IPS DF 19.7 (cell line): Measurements from ENCODE around the gene PDE8B.

Experiments
- DNase-seq: peaks from one replicate; pipeline ENCODE4 v3.0.0-alpha.2; 2013; ENCODE audit warnings: low read depth, low spot score

Gene PDE8B

DNA sequence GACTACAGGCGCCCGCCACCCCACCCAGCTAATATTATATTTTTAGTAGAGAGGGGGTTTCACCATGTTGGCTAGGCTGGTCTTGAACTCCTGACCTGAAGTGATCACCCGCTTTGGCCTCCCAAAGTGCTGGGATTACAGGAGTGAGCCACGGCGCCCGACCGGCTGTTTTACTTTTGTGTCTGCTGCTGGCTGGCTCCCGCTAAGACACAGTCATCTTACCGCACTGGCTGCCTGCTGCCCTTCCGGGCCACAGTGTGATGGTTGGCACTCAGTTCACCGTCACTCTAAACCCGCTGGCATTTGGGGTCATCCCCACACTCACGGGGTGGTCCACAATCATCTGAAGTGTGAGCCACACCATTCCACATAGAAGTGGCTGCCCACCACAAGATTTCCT lies 188.0 kb downstream of the PDE8B start:
- no peak for DNase-seq

GRCh38 chr5:77398896-77399295 lies 188.4 kb downstream of the PDE8B start:
- DNase-seq = no peak

DNA sequence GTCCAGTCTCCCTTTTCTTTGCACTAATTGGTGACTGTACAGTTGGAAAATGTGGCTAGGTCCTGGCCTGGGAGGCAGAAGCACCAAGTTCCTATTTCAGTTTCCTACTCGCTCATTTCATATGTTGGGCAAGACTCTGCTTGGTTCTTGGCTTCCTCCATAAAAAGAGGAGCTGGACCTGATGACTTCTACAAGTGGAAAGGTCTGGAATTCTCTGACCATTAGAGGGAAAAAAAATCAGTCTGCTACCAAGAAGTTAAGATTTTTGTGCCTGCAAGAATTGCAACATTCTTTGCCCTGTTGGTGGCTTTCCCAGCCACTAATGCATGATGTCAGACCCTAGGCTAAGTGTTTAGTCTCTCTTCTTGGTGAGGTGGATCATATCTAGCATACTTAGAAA lies 190.2 kb downstream of the PDE8B start:
- DNase-seq = no peak

GRCh38 chr5:77402796-77403195 lies 192.3 kb downstream of the PDE8B start:
- no peak for DNase-seq

- no peak for DNase-seq
Observed at GRCh38 chr5:77407152-77407551, 196.7 kb downstream of the PDE8B start.

- DNase-seq = no peak
Observed at GRCh38 chr5:77409870-77410621, 199.6 kb downstream of the PDE8B start.

DNA sequence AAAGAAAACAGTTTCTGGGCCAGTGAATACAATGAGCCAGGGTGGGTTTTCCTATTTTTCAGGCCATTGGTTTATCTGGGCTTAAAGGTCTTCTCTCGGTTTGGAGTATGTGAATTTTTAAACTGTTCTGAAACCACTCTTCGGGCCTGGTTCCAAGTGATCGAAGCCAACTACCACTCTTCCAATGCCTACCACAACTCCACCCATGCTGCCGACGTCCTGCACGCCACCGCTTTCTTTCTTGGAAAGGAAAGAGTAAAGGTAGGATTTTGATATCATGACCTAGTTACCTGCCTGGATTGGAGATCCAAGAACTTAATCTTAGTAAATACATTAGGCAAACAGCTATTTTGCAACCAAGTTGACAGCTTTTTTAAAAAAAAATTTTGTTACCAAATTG lies 202.6 kb downstream of the PDE8B start:
- DNase-seq = no peak

- DNase-seq = no peak
Observed at GRCh38 chr5:77418162-77418561, 207.7 kb downstream of the PDE8B start.

DNA sequence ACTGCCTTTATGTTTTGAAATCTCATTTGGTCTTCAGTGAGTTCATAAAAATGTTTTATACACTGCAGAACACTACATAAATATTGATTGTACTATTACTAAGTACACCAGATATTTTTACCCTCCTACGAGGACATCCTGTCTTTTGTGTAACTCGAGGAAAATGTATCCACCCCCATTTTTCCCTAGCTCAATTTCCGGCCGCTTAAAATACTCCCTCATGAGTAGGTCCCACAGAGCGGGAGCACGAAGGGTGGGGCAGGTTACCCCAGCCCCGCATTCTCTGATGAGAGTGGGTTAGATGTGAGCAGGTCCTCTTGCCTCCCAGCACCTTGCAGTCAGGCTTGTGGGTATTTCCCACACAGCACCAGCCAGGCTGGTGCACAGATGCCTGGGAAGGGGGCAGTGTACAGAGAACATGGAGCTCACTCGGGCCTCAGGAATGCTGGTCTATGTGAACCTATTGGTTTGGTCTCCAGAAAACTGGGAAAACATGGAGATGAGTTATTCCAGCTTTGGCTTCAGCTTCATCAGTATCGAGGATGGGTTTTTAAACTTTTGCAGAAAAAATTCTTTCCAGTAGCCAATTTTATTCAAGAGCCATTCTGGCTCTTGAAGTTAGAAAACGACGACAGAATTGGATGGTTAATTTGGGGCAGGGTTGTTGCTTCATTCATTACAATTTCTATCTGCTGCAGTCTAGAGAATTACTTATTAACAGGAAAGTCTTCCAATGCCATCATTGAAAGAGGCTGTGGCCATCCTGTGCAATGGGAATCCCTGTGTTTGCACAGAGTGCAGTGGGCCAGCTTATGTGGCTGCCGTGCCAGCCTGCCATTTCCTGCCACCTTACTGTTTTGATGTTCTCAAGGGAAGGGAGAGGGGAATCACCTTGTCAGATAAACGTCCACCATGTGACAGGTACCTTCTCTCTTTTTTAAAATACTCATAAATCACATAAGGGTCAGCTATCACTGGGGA lies 208.4 kb downstream of the PDE8B start:
- DNase-seq = no peak

DNA sequence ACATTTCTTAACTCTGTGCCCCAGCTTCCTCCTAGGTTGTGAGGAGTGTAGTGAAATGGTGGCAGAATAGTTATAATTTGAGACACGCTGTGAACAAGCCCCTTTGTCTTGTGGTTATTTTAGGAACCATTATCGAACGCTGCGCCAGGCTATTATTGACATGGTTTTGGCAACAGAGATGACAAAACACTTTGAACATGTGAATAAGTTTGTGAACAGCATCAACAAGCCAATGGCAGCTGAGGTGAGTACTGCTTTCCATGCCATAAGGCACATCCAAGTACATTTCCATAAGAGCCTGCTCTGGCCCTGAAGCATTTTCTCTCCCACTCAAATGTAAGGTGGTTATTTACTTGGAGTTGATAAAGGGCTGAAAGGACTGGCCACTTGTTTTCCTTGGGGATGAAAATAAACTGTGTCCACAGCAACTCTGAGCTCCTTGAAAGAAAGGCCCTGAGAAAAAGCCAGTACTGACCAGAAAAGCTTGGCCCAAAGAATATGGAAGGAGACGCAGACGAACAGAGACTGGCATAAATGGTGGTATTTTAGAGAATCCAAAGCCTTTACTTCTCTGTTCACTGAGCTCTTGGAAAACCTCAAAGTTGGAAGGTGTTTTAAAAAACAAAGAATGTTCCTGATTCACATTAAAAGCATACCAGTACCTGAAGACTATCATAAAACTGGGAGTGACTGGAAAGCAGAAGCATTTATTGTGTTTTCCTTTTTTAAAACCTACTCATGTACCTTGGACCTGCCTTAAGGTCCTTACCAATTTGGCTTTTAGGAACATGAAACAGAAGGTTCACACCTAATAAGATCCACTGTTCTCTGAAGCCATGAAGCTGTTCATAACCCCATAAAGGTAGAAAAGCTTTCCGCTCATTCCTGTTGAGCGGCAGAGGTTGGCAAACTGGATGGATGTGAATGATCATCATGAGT lies 209.4 kb downstream of the PDE8B start:
- DNase-seq = no peak

GRCh38 chr5:77420940-77421339 lies 210.5 kb downstream of the PDE8B start:
- DNase-seq = no peak

- DNase-seq = no peak
Observed at GRCh38 chr5:77423022-77423750, 212.7 kb downstream of the PDE8B start.

- no peak for DNase-seq
Observed at GRCh38 chr5:77424921-77425320, 214.4 kb downstream of the PDE8B start.

DNA sequence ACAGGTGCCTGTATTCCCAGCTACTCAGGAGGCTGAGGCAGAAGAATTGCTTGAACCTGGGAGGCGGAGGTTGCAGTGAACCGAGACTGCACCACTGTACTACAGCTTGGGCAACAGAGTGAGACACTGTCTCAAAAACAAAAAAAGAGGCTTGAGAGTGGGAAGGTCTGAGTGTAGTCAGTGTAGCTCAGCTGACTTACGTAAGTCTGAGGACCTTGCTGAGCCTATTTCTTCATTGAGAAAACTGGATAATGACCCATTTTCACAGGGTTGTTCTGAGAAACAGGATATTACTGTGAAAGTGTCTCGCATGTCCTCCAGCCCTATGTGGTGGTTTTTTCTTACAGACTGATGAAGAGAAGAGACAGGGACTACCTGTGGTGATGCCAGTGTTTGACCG lies 214.9 kb downstream of the PDE8B start:
- DNase-seq = no peak

DNA sequence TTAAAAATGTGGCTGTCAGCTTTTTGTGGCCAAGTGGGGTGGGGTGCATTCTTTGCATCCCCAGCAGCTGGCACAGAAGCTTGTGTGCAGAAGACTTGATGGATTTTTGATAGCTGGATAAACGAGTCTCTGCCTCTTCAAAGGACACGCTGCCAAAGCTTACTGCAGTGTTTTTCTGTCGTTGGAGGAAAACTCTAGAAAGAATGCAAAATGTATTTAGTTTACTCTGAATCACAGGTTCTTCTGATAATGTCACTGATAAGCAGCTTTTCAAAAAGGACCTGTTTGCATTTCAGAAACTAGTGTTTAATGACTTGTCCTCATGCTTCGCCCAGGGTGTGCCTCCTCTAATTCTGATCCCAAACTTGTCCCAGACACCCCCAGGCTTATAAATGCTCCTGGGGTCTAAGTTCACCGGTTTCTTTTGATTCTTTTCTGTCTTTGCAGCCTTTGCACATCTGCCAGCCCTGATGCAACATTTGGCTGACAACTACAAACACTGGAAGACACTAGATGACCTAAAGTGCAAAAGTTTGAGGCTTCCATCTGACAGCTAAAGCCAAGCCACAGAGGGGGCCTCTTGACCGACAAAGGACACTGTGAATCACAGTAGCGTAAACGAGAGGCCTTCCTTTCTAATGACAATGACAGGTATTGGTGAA lies 215.6 kb downstream of the PDE8B start:
- no peak for DNase-seq

GRCh38 chr5:77426670-77427069 lies 216.2 kb downstream of the PDE8B start:
- no peak for DNase-seq

DNA sequence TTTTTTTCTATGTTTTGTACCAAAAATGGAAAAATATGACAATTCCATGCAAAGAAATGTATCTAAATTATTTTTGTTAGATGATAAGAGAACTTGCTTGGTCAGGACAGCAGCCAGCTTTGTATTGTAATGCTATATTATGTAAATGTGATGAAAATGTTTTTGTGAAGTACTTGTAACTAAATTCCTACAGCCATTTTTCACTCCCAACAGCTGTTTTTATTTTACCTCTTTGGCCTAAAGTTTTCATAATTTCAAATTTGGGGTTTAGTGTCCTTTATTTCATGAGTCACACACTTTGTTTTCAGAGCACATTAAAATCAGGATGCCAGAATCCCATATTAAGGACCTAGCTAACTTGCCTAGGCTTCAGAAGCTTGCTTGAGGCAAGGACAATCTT lies 217.5 kb downstream of the PDE8B start:
- no peak for DNase-seq

GRCh38 chr5:77428526-77428925 lies 218.0 kb downstream of the PDE8B start:
- DNase-seq = no peak

GRCh38 chr5:77430726-77431125 lies 220.2 kb downstream of the PDE8B start:
- no peak for DNase-seq

DNA sequence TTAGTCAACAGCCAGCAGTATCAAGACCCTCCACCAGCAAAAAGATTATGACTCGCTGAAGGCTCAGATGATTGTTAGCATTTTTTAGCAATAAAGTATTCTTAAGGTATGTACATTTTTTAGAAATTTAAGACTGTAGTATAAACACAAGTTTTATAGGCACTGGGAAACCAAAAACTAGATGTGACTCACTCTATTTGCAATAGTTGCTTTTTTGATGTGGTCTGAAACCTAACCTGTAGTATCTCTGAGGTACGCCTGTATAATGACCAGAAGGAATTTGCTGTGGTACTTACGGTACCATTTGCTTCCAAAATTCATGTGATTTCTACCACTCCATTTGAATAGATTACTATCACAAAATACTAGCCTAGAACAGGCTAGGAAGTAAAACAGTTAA lies 220.8 kb downstream of the PDE8B start:
- no peak for DNase-seq
